OCI-LY7 (cell line): Measurements from ENCODE around the gene ROBO1.
"Not testable (repeated sequence)": the region's sequence is repeated elsewhere in the genome, so short reads cannot be mapped to it uniquely, and the experiment has no call there.

ENCODE experiments used
- EZH2phosphoT487 ChIP-seq: fragments of 200-600 bp; sonication (generic); IDR thresholded peaks from 2 replicates; pipeline ENCODE4 v1.6.1; 2018; ENCODE audit warnings: low read depth, borderline replicate concordance, mild to moderate bottlenecking, mixed run types, antibody characterized with exemption, low read length, moderate library complexity, mixed read lengths
- TF ChIP-seq, protein P1 (sequence below): fragments of 200-600 bp; sonication (generic); conservative IDR thresholded peaks from 2 replicates; pipeline ENCODE4 v1.5.1; 2014; ENCODE audit warnings: mild to moderate bottlenecking, antibody characterized with exemption, low read length, moderate library complexity, mixed read lengths

DNA sequence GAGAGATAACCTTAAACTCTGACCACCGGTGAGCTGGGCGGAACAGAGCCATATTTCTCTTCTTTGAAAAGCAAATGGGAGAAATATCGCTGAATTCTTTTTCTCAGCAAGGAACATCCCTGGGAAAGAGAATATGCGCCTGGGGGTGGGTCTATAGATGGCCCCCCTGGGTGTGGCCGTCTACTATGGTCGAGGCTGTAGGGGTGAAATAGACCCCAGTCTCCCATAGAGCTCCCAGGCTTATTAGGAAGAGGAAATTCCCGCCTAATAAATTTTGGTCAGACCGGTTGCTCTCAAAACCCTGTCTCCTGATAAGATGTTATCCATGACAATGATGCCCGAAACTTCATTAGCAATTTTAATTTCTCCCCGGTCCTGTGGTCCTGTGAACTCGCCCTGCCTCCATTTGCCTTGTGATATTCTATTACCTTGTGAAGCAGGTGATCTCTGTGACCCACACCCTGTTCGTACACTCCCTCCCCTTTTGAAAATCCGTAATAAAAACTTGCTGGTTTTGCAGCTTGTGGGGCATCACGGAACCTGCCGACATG is 441.9 kb downstream of the ROBO1 start:
- TF ChIP-seq, protein P1, sequence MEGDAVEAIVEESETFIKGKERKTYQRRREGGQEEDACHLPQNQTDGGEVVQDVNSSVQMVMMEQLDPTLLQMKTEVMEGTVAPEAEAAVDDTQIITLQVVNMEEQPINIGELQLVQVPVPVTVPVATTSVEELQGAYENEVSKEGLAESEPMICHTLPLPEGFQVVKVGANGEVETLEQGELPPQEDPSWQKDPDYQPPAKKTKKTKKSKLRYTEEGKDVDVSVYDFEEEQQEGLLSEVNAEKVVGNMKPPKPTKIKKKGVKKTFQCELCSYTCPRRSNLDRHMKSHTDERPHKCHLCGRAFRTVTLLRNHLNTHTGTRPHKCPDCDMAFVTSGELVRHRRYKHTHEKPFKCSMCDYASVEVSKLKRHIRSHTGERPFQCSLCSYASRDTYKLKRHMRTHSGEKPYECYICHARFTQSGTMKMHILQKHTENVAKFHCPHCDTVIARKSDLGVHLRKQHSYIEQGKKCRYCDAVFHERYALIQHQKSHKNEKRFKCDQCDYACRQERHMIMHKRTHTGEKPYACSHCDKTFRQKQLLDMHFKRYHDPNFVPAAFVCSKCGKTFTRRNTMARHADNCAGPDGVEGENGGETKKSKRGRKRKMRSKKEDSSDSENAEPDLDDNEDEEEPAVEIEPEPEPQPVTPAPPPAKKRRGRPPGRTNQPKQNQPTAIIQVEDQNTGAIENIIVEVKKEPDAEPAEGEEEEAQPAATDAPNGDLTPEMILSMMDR = not testable (repeated sequence)
- not testable (repeated sequence) for TF ChIP-seq EZH2phosphoT487
